GM12878 (cell line): ENCODE results near the gene YJU2. TPM values are rescaled to one million over a fixed set of nuclear protein-coding genes. Genes with fewer than 3 reads are reported as not detected.
A peak's percentile ranks its signal among the peaks of the same experiment; 100 is the strongest.

Experiments used
- ATAC-seq: fragments of 200-7000 bp; cut with Tn5 transposase; 3 replicates; pipeline ENCODE4 v1.9.1; 2020; ENCODE audit warnings: mild to moderate bottlenecking, moderate library complexity
- BruUV-seq: library from RNA; stranded (reverse); fragments of 400-500 nt; replicated peaks from 2 replicates; lab custom pipeline; 2021; lab: Mats Ljungman, UMichigan
- CTCF ChIA-PET: fragments of 300-600 bp; sonication (Branson Sonifier 250); formaldehyde crosslinking; extraction: SDS; loops from one replicate; lab custom pipeline; 2021; ENCODE audit warnings: inconsistent platforms; lab: Yijun Ruan, JAX
- POLR2A ChIA-PET: fragments of 350-600 bp; formaldehyde crosslinking; extraction: SDS; loops from one replicate; lab custom pipeline; 2021; ENCODE audit warnings: inconsistent platforms; lab: Charles Lee
- RAD21 ChIA-PET: fragments of 300-600 bp; sonication (Branson Sonifier 250); formaldehyde crosslinking; loops from one replicate; lab custom pipeline; 2023; ENCODE audit warnings: antibody characterized with exemption; ENCODE audit not compliant: unreplicated experiment; lab: Charles Lee
- SMC1A ChIA-PET: fragments of 300-600 bp; sonication (Branson Sonifier 250); formaldehyde crosslinking; loops from one replicate; lab custom pipeline; 2023; ENCODE audit not compliant: unreplicated experiment, uncharacterized antibody; lab: Charles Lee
- DNase-seq: peaks from one replicate; pipeline ENCODE4 v3.0.0-alpha.2; 2011; ENCODE audit warnings: low read depth, low spot score
- FAIRE-seq: peaks from 3 replicates; lab custom pipeline; 2011; peaks lifted over from hg19 to GRCh38; lab: Jason Lieb, UNC
- H2AFZ ChIP-seq: 2 replicates; pipeline ENCODE4 v1.6.0; 2011; ENCODE audit warnings: low read depth, low read length, control low read depth; ENCODE audit not compliant: control insufficient read depth
- H3K27ac ChIP-seq: 2 replicates; pipeline ENCODE4 v1.5.1; 2011; ENCODE audit warnings: control low read depth; ENCODE audit not compliant: control insufficient read depth, insufficient read depth
- H3K27me3 ChIP-seq, 2 experiments: replicated peaks in 1 of 2; 2 replicates each; pipeline versions ENCODE4 v1.6.0 to v1.6.1; 2011; ENCODE audit warnings: low read length in 1 of 2; ENCODE audit not compliant: control insufficient read depth in 2 of 2, insufficient read depth in 2 of 2
- H3K36me3 ChIP-seq, 2 experiments: 2 replicates each; pipeline ENCODE4 v1.5.1; 2011; ENCODE audit warnings: low read length in 1 of 2; ENCODE audit not compliant: control insufficient read depth in 2 of 2, insufficient read depth in 2 of 2
- H3K4me1 ChIP-seq: 2 replicates; pipeline ENCODE4 v1.6.1; 2011; ENCODE audit warnings: mild to moderate bottlenecking, low read length, moderate library complexity, mixed read lengths; ENCODE audit not compliant: control insufficient read depth, insufficient read depth
- H3K4me2 ChIP-seq: 2 replicates; pipeline ENCODE4 v1.6.0; 2011; ENCODE audit warnings: control low read depth; ENCODE audit not compliant: control insufficient read depth, insufficient read depth
- H3K4me3 ChIP-seq: fragments of 200-600 bp; sonication (generic); 2 replicates; pipeline ENCODE4 v1.5.1; 2016
- H3K79me2 ChIP-seq: 2 replicates; pipeline ENCODE4 v1.6.0; 2011; ENCODE audit warnings: low read length; ENCODE audit not compliant: control insufficient read depth, insufficient read depth
- H3K9ac ChIP-seq: 2 replicates; pipeline ENCODE4 v1.8.0; 2011; ENCODE audit warnings: low read length, control low read depth, mixed read lengths; ENCODE audit not compliant: control insufficient read depth, insufficient read depth
- H3K9me3 ChIP-seq: replicated peaks from 3 replicates; pipeline ENCODE4 v1.5.1; 2011; ENCODE audit warnings: mild to moderate bottlenecking, low read length; ENCODE audit not compliant: control insufficient read depth, insufficient read depth
- H4K20me1 ChIP-seq: 2 replicates; pipeline ENCODE4 v1.6.0; 2011; ENCODE audit not compliant: control insufficient read depth, insufficient read depth
- CEBPB ChIP-seq, 2 experiments: fragments of 150-350 bp in 1 of 2; IDR thresholded peaks; 2 replicates each; pipeline ENCODE4 v1.6.1; 2012 to 2014; ENCODE audit warnings: low read depth in 2 of 2, low read length in 2 of 2, borderline replicate concordance in 1 of 2, inconsistent platforms in 1 of 2
- EGR1 ChIP-seq, 2 experiments: IDR thresholded peaks; 1 replicate in 1 of 2; 2 replicates in 1 of 2; pipeline ENCODE4 v1.6.1; 2011 to 2012; ENCODE audit warnings: low read depth in 2 of 2, low read length in 2 of 2, borderline replicate concordance in 1 of 2, mild to moderate bottlenecking in 1 of 2, moderate library complexity in 1 of 2
- EP300 ChIP-seq, 2 experiments: fragments of 150-350 bp in 1 of 2; IDR thresholded peaks; 2 replicates each; pipeline ENCODE4 v1.6.1; 2011 to 2012; ENCODE audit warnings: low read depth in 2 of 2, low read length in 2 of 2, borderline replicate concordance in 1 of 2, improper control_type of control experiment in 1 of 2, inconsistent platforms in 1 of 2; ENCODE audit not compliant: control insufficient read depth in 1 of 2
- GABPA ChIP-seq: IDR thresholded peaks from 2 replicates; pipeline ENCODE4 v1.6.1; 2014; ENCODE audit warnings: antibody characterized with exemption, low read depth, mild to moderate bottlenecking, inconsistent platforms
- HCFC1 ChIP-seq: fragments of 150-350 bp; IDR thresholded peaks from 2 replicates; pipeline ENCODE4 v1.6.1; 2014; ENCODE audit warnings: low read length
- HDAC2 ChIP-seq: fragments of 200-600 bp; sonication (generic); IDR thresholded peaks from 2 replicates; pipeline ENCODE4 v1.6.1; 2017
- IKZF1 ChIP-seq: fragments of 450-650 bp; conservative IDR thresholded peaks from 2 replicates; pipeline ENCODE4 v1.6.1; 2017; ENCODE audit warnings: antibody characterized with exemption, mild to moderate bottlenecking
- IRF4 ChIP-seq: IDR thresholded peaks from 2 replicates; pipeline ENCODE4 v1.6.1; 2011; ENCODE audit warnings: low read depth, low read length
- KLF5 ChIP-seq: fragments of 450-650 bp; IDR thresholded peaks from 2 replicates; pipeline ENCODE4 v1.6.1; 2014; ENCODE audit warnings: mild to moderate bottlenecking; ENCODE audit not compliant: partially characterized antibody
- MTA2 ChIP-seq: fragments of 450-650 bp; IDR thresholded peaks from 2 replicates; pipeline ENCODE4 v1.6.1; 2016; ENCODE audit warnings: low read depth, mild to moderate bottlenecking, moderate library complexity
- NBN ChIP-seq: fragments of 450-650 bp; IDR thresholded peaks from 2 replicates; pipeline ENCODE4 v1.6.1; 2016
- NR2F1 ChIP-seq: fragments of 450-650 bp; conservative IDR thresholded peaks from 2 replicates; pipeline ENCODE4 v1.6.1; 2017; ENCODE audit warnings: mild to moderate bottlenecking
- NRF1 ChIP-seq: conservative IDR thresholded peaks from 2 replicates; pipeline ENCODE4 v1.6.1; 2011; ENCODE audit warnings: mild to moderate bottlenecking, low read depth, low read length, improper control_type of control experiment
- PML ChIP-seq: IDR thresholded peaks from 2 replicates; pipeline ENCODE4 v1.6.1; 2012; ENCODE audit warnings: low read length, inconsistent platforms
- RELA ChIP-seq: fragments of 450-650 bp; IDR thresholded peaks from 2 replicates; pipeline ENCODE4 v1.8.0; 2014; ENCODE audit warnings: borderline replicate concordance; ENCODE audit not compliant: partially characterized antibody
- SIX5 ChIP-seq: IDR thresholded peaks from 2 replicates; pipeline ENCODE4 v1.6.1; 2011; ENCODE audit warnings: mild to moderate bottlenecking, low read depth, low read length, moderate library complexity; ENCODE audit not compliant: severe bottlenecking
- STAT1 ChIP-seq: fragments of 450-650 bp; conservative IDR thresholded peaks from 2 replicates; pipeline ENCODE4 v1.6.1; 2014; ENCODE audit warnings: antibody characterized with exemption, mild to moderate bottlenecking
- YY1 ChIP-seq: IDR thresholded peaks from 2 replicates; pipeline ENCODE4 v1.6.1; 2011; ENCODE audit warnings: low read depth, mild to moderate bottlenecking, low read length
- ZNF24 ChIP-seq: fragments of 450-650 bp; IDR thresholded peaks from 2 replicates; pipeline ENCODE4 v1.6.1; 2017; ENCODE audit warnings: antibody characterized with exemption, mild to moderate bottlenecking
- WGBS: methylation state at CpG from one replicate; pipeline ENCODE4 v1.1.6; 2016; ENCODE audit warnings: low lambda C conversion rate; ENCODE audit not compliant: insufficient replicate concordance, insufficient coverage; ENCODE audit errors: missing lambda C conversion rate; 5-methylcytosine and 5-hydroxymethylcytosine counted together
- in situ Hi-C: fragments of 300-500 bp; cut with MboI; formaldehyde crosslinking; loops from 9 replicates; pipeline ENCODE4 v1.14.3; 2018; ENCODE audit warnings: mixed read lengths
- intact Hi-C: fragments of 100-400 bp; cut with micrococcal nuclease; formaldehyde crosslinking; loops from one replicate; pipeline ENCODE4 v1.14.2; 2022; ENCODE audit not compliant: unreplicated experiment
- polyA plus RNA-seq, 11 experiments: library from polyadenylated mRNA; depleted of rRNA in 4 of 11; unstranded in 6 of 11; stranded (reverse) in 5 of 11; fragments of >200 nt; fragmentation: Nextera tagmentation in 4 of 11; fragmentation: Illumina TruSeq in 1 of 11; extraction: Ambion mirVana in 4 of 11; extraction: Trizol in 1 of 11; gene quantifications; 1 replicate in 1 of 11; 2 replicates in 10 of 11; pipeline versions ENCODE4 v1.2.1 to v1.2.3, GENCODE V29; 2011 to 2016; ENCODE audit warnings: inconsistent platforms in 2 of 11, missing spikeins in 2 of 11, low read depth in 1 of 11
- total RNA-seq, 4 experiments: library from RNA; depleted of rRNA in 3 of 4; stranded (reverse); fragments of >200 nt in 3 of 4; fragmentation: Illumina TruSeq in 1 of 4; extraction: Trizol in 1 of 4; gene quantifications; 2 replicates each; pipeline versions ENCODE4 v1.2.1 to v1.2.3, GENCODE V29; 2013 to 2021
- TF ChIP-seq, protein P1 (sequence below), 3 experiments: IDR thresholded peaks in 2 of 3; conservative IDR thresholded peaks in 1 of 3; 2 replicates each; pipeline ENCODE4 v1.5.1; 2011; ENCODE audit warnings: low read depth in 3 of 3, low read length in 3 of 3, mild to moderate bottlenecking in 3 of 3, control low read depth in 2 of 3, moderate library complexity in 2 of 3, inconsistent platforms in 1 of 3, mixed read lengths in 1 of 3; ENCODE audit not compliant: control insufficient read depth in 2 of 3, insufficient read depth in 1 of 3; ENCODE audit errors: extremely low read depth in 1 of 3
- TF ChIP-seq, protein P2 (sequence below): fragments of 450-650 bp; IDR thresholded peaks from 2 replicates; pipeline ENCODE4 v1.6.1; 2017; ENCODE audit warnings: low read depth, mild to moderate bottlenecking, moderate library complexity

The YJU2 gene
- total and polyA plus RNA-seq, 10 of the 15 experiments (the other 5 are each of a cell fraction or from before 2014, with no cell fraction given): 0.26 to 40.7 (median 23.8) TPM

DNA sequence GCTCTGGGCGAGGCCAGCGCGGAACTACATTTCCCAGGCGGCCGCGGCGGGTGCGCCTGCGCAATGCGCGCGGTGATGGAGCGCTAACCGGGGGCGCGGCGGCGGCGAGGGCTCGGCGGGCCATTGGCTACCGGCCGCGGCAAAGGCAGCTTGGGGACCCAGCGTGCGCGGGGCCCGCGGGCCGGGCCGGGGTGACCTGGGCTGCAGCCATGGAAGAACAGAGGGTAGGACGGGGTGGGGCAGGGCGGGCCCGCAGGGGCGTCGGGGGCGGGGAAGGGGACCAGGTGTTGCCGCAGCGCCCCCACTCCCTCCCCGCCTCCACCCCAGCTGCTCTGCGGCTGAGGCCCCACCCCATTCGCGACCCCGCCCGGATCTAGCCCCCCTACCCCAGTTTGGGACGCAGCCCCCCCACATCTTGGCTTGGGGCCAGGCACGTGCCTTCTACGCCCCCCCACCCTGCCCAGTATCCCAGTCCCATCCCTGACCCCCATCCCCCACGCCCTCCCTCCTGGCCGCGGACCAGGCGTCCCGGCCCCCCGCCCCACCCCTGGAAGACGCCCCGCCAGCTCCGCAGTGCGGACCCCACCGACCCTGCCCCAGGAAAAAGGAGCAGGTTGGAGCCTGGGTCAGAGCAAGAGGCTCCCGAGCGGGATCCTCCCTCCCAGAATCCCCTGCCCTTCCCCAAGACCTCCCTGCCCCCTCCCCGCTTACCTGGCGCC lies 57.8 kb downstream of the YJU2 start, which contains the start of gene FSD1:
FSD1 (plus strand) TSS at position 61 of the 719 bp plus-strand sequence; CDS start at position 210, 149 bp downstream.
- BruUV-seq: no TSS peak
- H3K4me3 ChIP-seq: no peak within 1 kb of the TSS; the same call in 1 of the 2 replicates

DNA sequence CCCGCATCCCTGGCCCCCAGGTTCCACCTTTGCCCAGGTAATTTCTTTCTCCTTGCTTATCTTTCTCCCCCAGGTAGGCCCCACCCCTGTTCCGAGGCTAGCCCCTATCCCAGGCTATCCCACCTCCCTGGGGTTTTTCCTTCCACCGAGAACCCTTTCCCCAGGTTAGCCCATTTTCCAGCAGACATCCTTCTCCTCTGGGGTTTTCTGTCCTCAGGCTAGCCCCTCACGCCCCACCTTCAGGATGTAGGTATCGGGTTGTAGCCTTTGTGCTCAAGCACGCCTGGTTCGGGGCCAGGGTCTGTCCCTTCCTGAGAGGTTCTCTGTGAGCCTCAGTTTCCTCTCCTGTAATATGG lies 58.4 kb downstream of the YJU2 start:
- Histone ChIP-seq H3K27me3 (no peaks in the 10 kb centered on the region), H3K4me2 (no peak overlapping the region), H4K20me1 (no peaks in the 10 kb centered on the region), H3K36me3 (no peaks in the 10 kb centered on the region), H3K4me3 (no peak overlapping the region), H3K9ac (no peak overlapping the region), H3K9me3 (no peaks in the 10 kb centered on the region), H3K27ac (no peak overlapping the region), H3K79me2 (no peaks in the 10 kb centered on the region), H3K4me1 (no peaks in the 10 kb centered on the region), H2AFZ (no peak overlapping the region)
- no peak for DNase-seq
- FAIRE-seq: no peak
- ChIA-PET CTCF (no interaction called here), RAD21 (no interaction called here), SMC1A (no interaction called here), POLR2A (no interaction called here)
- in situ Hi-C loops (no loop called here), intact Hi-C loops (no loop called here)
- BruUV-seq: no TSS peak
- no peak for ATAC-seq
- WGBS: 86% methylated on average over 5 of the region's 7 CpGs
- no peak for TF ChIP-seq HDAC2
- no peak for TF ChIP-seq EGR1 (IDR thresholded peaks at IDR 0.05; ENCODE audit: borderline replicate concordance in 1 of 2, low read depth in 2 of 2, low read length in 2 of 2)
- no peak for TF ChIP-seq STAT1
- TF ChIP-seq RELA: no peak
- TF ChIP-seq ZNF24: no peak
- TF ChIP-seq, protein P1, sequence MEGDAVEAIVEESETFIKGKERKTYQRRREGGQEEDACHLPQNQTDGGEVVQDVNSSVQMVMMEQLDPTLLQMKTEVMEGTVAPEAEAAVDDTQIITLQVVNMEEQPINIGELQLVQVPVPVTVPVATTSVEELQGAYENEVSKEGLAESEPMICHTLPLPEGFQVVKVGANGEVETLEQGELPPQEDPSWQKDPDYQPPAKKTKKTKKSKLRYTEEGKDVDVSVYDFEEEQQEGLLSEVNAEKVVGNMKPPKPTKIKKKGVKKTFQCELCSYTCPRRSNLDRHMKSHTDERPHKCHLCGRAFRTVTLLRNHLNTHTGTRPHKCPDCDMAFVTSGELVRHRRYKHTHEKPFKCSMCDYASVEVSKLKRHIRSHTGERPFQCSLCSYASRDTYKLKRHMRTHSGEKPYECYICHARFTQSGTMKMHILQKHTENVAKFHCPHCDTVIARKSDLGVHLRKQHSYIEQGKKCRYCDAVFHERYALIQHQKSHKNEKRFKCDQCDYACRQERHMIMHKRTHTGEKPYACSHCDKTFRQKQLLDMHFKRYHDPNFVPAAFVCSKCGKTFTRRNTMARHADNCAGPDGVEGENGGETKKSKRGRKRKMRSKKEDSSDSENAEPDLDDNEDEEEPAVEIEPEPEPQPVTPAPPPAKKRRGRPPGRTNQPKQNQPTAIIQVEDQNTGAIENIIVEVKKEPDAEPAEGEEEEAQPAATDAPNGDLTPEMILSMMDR (IDR thresholded peaks at IDR 0.05 in 2 of 3, conservative IDR thresholded peaks at IDR 0.05 in 1 of 3; ENCODE audit: control insufficient read depth in 2 of 3, extremely low read depth in 1 of 3, insufficient read depth in 1 of 3, low read depth in 3 of 3, low read length in 3 of 3): no peak
- TF ChIP-seq, protein P2, sequence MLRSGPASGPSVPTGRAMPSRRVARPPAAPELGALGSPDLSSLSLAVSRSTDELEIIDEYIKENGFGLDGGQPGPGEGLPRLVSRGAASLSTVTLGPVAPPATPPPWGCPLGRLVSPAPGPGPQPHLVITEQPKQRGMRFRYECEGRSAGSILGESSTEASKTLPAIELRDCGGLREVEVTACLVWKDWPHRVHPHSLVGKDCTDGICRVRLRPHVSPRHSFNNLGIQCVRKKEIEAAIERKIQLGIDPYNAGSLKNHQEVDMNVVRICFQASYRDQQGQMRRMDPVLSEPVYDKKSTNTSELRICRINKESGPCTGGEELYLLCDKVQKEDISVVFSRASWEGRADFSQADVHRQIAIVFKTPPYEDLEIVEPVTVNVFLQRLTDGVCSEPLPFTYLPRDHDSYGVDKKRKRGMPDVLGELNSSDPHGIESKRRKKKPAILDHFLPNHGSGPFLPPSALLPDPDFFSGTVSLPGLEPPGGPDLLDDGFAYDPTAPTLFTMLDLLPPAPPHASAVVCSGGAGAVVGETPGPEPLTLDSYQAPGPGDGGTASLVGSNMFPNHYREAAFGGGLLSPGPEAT: no peak
- no peak for TF ChIP-seq EP300 (IDR thresholded peaks at IDR 0.05; ENCODE audit: borderline replicate concordance in 1 of 2, control insufficient read depth in 1 of 2, low read depth in 2 of 2, low read length in 2 of 2)

More for the DNA sequence above, 57.8 kb downstream of the YJU2 start, which contains the start of gene FSD1:
- Histone ChIP-seq H3K9me3 (no peaks in the 10 kb centered on the region), H2AFZ (no peak within 1 kb of the TSS), H4K20me1 (no peaks in the 10 kb centered on the region), H3K27me3 (no peaks in the 10 kb centered on the region), H3K4me2 (0 out of 2 replicates have a peak within 1 kb of the TSS, but pooled peaks have one; percentile 33), H3K4me1 (no peaks in the 10 kb centered on the region), H3K9ac (no peak within 1 kb of the TSS), H3K36me3 (no peaks in the 10 kb centered on the region), H3K79me2 (no peaks in the 10 kb centered on the region), H3K27ac (no peak within 1 kb of the TSS)
- peak in 1 of 2 experiments; percentile 9; a peak in 1 of 3 replicates for TF ChIP-seq EGR1 (IDR thresholded peaks at IDR 0.05; ENCODE audit: borderline replicate concordance in 1 of 2, low read depth in 2 of 2, low read length in 2 of 2)
- TF ChIP-seq IKZF1: peak; percentile 74
- no peak for TF ChIP-seq NBN
- peak; percentile 90 for TF ChIP-seq HCFC1
- TF ChIP-seq GABPA: no peak
- TF ChIP-seq YY1: peak; percentile 81
- TF ChIP-seq NR2F1: no peak
- no peak for TF ChIP-seq KLF5
- no peak for TF ChIP-seq PML
- no peak for TF ChIP-seq IRF4
- no peak for TF ChIP-seq MTA2
- TF ChIP-seq SIX5: peak; percentile 89
- TF ChIP-seq CEBPB (IDR thresholded peaks at IDR 0.05; ENCODE audit: borderline replicate concordance in 1 of 2, low read depth in 2 of 2, low read length in 2 of 2): no peak
- TF ChIP-seq NRF1: peak; percentile 41; the same call in 1 of the 2 replicates
- ATAC-seq (peak; percentile 98), FAIRE-seq (no peak), DNase-seq (no peak)
- ChIA-PET CTCF (no interaction called here), POLR2A (no interaction called here), RAD21 (no interaction called here), SMC1A (no interaction called here)
- 2% methylated on average over 29 of the region's 63 CpGs for WGBS
- in situ Hi-C loops: no loop called here
- intact Hi-C loops: no loop called here
